ES-I3 (cell line): ENCODE measurements around the gene POLD1.
A peak's percentile ranks its signal among the peaks of the same experiment; 100 is the strongest.

Source experiments
- H3K36me3 ChIP-seq: 2 replicates; pipeline ENCODE4 v1.6.1; 2013; ENCODE audit warnings: mild to moderate bottlenecking, low read length, control low read depth, moderate library complexity; ENCODE audit not compliant: insufficient read depth
- H3K4me1 ChIP-seq: 2 replicates; pipeline ENCODE4 v1.6.1; 2013; ENCODE audit warnings: mild to moderate bottlenecking, control low read depth, low read length; ENCODE audit not compliant: insufficient read depth
- H3K9ac ChIP-seq: 2 replicates; pipeline ENCODE4 v1.6.1; 2013; ENCODE audit warnings: low read depth, mild to moderate bottlenecking, low read length, moderate library complexity
- H3K9me3 ChIP-seq: 2 replicates; pipeline ENCODE4 v1.6.1; 2013; ENCODE audit warnings: mild to moderate bottlenecking, low read length, moderate library complexity; ENCODE audit not compliant: control insufficient read depth, insufficient read depth

Gene POLD1

GRCh38 chr19:50358483-50359327, 25.4 kb upstream of the POLD1 start:
- Histone ChIP-seq H3K9me3 (no peaks in the 10 kb centered on the region), H3K4me1 (no peaks in the 10 kb centered on the region; the same call in 1 of the 2 replicates), H3K36me3 (no peaks in the 10 kb centered on the region; the same call in 1 of the 2 replicates), H3K9ac (no peak overlapping the region)

DNA sequence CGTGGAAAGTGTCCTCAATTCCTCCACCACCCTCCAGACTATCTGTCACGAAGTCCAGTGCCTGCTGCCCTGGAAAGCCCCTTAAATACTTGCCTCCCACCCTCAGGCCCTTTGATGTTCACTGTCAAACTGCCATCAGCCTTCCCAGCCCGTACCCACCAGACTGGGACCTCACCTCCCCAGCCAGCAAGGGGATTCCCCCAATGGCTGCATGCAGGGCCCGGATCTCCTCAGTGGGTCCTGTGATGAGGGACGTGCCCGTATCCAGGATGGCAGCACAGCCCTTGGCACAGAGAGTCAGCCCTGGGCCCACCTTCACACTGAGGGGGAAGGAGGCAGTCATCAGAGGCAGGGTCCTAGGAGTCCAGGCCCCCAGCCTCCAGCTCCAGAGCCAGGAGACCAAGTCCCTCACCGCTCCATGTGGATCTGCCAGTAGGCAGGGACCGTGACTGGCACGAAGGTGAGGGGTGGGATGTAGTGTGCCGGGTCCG, 24.8 kb upstream of the POLD1 start:
- no peak overlapping the region for H3K9ac ChIP-seq
- H3K9me3 ChIP-seq, result no peaks in the 10 kb centered on the region
- no peaks in the 10 kb centered on the region; the same call in 1 of the 2 replicates for H3K4me1 ChIP-seq
- H3K36me3 ChIP-seq, result no peaks in the 10 kb centered on the region; the same call in 1 of the 2 replicates

GRCh38 chr19:50361290-50362029, 22.7 kb upstream of the POLD1 start:
- Histone ChIP-seq H3K4me1 (no peaks in the 10 kb centered on the region; the same call in 1 of the 2 replicates), H3K9ac (no peak overlapping the region), H3K9me3 (no peaks in the 10 kb centered on the region), H3K36me3 (no peaks in the 10 kb centered on the region; the same call in 1 of the 2 replicates)

GRCh38 chr19:50362030-50362412, 22.1 kb upstream of the POLD1 start:
- no peaks in the 10 kb centered on the region for H3K9me3 ChIP-seq
- no peak overlapping the region for H3K9ac ChIP-seq
- no peaks in the 10 kb centered on the region; the same call in 1 of the 2 replicates for H3K36me3 ChIP-seq
- H3K4me1 ChIP-seq, result no peaks in the 10 kb centered on the region; the same call in 1 of the 2 replicates

DNA sequence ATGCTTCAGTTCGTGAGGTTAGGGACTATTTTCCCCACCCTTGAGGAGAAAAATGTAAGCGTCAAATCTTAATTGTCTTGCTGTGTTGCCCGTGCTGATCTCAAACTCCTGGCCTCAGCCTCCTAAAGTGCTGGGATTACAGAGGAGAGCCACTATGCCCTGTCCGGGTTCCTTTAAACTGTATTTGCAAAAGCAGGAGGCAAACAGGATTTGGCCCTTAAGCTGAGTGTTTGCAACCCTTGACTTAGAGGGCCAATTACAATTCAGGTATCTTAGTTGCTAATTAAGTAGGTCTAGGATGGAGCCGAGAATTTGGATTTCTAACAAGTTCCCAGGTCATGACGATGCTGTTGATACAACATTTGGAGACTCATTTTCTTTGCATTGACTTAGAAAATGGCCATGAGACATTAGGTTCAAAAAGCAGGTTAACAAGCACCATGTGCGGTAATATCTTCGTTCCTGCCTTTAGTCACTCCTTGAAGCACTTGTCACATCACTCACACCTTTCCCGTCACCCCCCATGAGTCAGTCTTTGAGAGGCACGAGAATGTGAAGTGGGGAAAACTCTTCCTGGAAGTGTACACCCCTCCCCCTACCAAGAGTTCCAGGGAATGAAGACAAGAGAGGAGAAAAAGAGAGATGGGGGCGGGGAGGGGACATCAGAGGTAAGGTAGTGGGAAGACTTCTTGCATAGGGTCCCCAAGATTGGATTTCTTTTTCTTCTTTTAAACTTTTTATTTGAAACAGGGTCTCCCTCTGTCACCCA, 21.3 kb upstream of the POLD1 start:
- no peaks in the 10 kb centered on the region; the same call in 1 of the 2 replicates for H3K36me3 ChIP-seq
- H3K9me3 ChIP-seq, result no peaks in the 10 kb centered on the region
- H3K4me1 ChIP-seq, result no peaks in the 10 kb centered on the region
- no peak overlapping the region for H3K9ac ChIP-seq

- Histone ChIP-seq H3K36me3 (no peaks in the 10 kb centered on the region; the same call in 1 of the 2 replicates), H3K4me1 (no peaks in the 10 kb centered on the region), H3K9ac (no peak within 1 kb of the TSS), H3K9me3 (no peaks in the 10 kb centered on the region)
Observed at GRCh38 chr19:50365434-50366306, 18.5 kb upstream of the POLD1 start, which contains the start of gene NAPSA. Gene NAPSA (minus strand): TSS chr19:50365639. CDS start chr19:50365621, 18 bp downstream.

- Histone ChIP-seq H3K36me3 (no peaks in the 10 kb centered on the region), H3K9me3 (no peaks in the 10 kb centered on the region), H3K4me1 (no peaks in the 10 kb centered on the region), H3K9ac (peak overlapping the region; percentile 75)
Observed at GRCh38 chr19:50368649-50369570, 15.2 kb upstream of the POLD1 start.

DNA sequence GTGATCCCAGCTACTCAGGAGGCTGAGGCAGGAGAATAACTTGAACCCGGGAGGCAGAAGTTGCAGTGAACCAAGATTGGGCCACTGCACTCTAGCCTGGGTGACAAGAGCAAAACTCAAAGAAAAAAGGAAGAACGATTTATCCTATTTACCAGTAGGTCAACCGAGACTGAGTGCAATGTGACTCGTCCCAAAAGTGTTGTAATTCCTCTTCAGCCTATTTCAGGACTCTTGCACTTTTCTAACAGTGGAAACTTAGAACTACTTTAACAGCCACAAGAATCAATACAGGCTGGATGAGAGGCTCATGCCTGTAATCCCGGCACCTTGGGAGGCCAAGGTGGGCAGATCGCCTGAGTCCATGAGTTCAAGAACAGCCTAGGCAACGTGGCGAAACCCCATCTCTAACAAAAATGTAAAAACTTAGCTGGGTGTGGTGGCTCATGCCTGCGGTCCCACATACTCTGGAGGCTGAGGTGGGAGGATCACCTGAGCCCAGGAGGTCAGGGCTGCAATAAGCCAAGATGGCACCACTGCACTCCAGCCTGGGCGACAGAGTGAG, 12.2 kb upstream of the POLD1 start:
- no peaks in the 10 kb centered on the region for H3K36me3 ChIP-seq
- H3K9me3 ChIP-seq, result no peaks in the 10 kb centered on the region
- H3K9ac ChIP-seq, result no peak overlapping the region
- no peaks in the 10 kb centered on the region; the same call in 1 of the 2 replicates for H3K4me1 ChIP-seq

DNA sequence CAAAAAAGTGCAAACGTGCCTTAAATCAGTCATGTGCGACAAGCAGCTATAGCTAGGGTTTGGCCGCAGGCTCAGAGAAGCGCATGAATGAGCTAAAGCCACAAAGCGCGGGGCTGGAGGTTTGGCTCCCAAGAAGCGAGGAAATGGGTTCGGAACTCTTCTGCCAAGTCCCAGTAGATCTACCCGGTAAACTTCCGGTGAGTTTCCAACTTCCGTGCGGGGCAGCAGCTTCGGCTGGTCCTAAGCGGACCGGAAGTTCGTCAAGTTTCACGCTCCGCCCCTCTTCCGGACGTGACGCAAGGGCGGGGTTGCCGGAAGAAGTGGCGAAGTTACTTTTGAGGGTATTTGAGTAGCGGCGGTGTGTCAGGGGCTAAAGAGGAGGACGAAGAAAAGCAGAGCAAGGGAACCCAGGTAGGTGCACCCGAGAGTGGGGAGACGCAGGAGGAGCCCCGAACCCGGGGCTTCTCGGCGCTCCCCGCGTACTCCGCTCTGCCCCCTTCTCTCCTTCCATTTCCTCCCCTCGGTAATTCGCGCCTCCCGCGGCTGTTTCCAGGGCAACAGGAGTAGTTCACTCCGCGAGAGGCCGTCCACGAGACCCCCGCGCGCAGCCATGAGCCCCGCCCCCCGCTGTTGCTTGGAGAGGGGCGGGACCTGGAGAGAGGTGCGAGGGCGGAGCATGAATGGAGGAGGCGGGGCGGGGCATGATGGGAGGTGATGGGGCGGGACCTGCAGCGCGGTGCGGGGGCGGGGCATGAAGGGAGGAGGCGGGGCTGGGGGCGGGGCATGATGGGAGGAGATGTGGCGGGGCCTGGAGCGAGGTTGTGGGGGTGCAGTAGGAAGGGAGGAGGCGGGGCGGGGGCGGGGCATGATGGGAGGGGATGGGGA, 7.7 kb upstream of the POLD1 start, which contains the start of gene NR1H2:
Gene NR1H2 (plus strand): TSS at position 292 of the 885 bp plus-strand sequence. CDS start 1,149 bp downstream, outside the sequence.
- peak within 1 kb of the TSS; percentile 96 for H3K9ac ChIP-seq
- 0 out of 2 replicates have a peak, but pooled peaks cover 5% of the 10 kb centered on the region for H3K36me3 ChIP-seq
- no peaks in the 10 kb centered on the region for H3K9me3 ChIP-seq
- H3K4me1 ChIP-seq, result no peaks in the 10 kb centered on the region; the same call in 1 of the 2 replicates

GRCh38 chr19:50377051-50377461, 7.1 kb upstream of the POLD1 start:
- no peaks in the 10 kb centered on the region for H3K9me3 ChIP-seq
- no peak overlapping the region; the same call in 1 of the 2 replicates for H3K9ac ChIP-seq
- H3K4me1 ChIP-seq, result no peaks in the 10 kb centered on the region; the same call in 1 of the 2 replicates
- H3K36me3 ChIP-seq, result 0 out of 2 replicates have a peak, but pooled peaks cover 5% of the 10 kb centered on the region

GRCh38 chr19:50377517-50377916, 6.6 kb upstream of the POLD1 start:
- no peaks in the 10 kb centered on the region for H3K9me3 ChIP-seq
- H3K9ac ChIP-seq, result no peak overlapping the region
- H3K4me1 ChIP-seq, result no peaks in the 10 kb centered on the region; the same call in 1 of the 2 replicates
- H3K36me3 ChIP-seq, result 0 out of 2 replicates have a peak, but pooled peaks cover 5% of the 10 kb centered on the region
